ENCODE results near the gene TTC7B. TPM values are rescaled to one million over a fixed set of nuclear protein-coding genes. Genes with fewer than 3 reads are reported as not detected.

The TTC7B gene
- total RNA-seq, 1 experiment from 2014 or later: 70.6 TPM

DNA sequence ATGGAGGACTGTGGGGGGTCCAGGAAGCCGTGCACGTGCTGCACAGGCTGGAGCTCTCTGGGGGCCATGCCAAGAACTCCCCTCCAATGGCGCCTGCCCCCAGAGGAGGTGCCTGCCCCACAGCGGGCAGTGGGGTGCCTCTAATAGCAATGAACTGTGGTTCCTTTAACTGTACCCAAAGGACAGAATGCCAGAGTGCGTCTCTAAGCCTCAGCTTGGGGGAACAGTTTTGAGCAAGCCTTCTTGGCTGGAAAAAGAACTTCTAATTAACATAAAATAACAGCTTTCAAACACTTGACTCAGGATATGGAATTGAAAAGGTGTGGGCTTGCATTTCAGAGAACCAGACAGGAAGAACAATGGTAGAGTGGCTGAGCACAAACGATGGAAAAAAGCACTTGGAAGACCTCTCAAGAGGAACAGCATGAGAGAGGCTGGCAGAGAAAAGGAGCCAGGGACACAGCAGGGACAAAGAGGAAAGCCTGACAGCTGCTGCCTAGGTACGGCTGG lies 195.6 kb downstream of the TTC7B start:
- POLR2A ChIA-PET: no interaction called here
- Histone ChIP-seq H3K4me3 (replicated peaks in 1 of 2; ENCODE audit: low read depth in 1 of 2, low read length in 2 of 2) (no peak overlapping the region), H3K4me1 (ENCODE audit: control insufficient read depth in 1 of 2, insufficient read depth in 2 of 2, low read length in 2 of 2) (peaks cover 19 to 21% of the 10 kb centered on the region in 2 experiments), H3K27ac (ENCODE audit: low read depth, low read length) (no peak overlapping the region), H3K9me3 (ENCODE audit: control insufficient read depth in 1 of 2, insufficient read depth in 1 of 2, low read depth in 1 of 2, low read length in 2 of 2) (no peaks in the 10 kb centered on the region), H3K27me3 (ENCODE audit: insufficient read depth, low read length) (no peaks in the 10 kb centered on the region), H4K20me1 (ENCODE audit: insufficient read depth) (no peaks in the 10 kb centered on the region), H3K36me3 (ENCODE audit: control insufficient read depth in 1 of 2, insufficient read depth in 2 of 2, low read length in 2 of 2) (no peaks in the 10 kb centered on the region), H3K9me2 (ENCODE audit: insufficient read depth) (no peaks in the 10 kb centered on the region), H3K4me2 (ENCODE audit: low read length) (no peak overlapping the region), H3K9ac (ENCODE audit: low read length) (no peak overlapping the region), H3K79me2 (ENCODE audit: insufficient read depth, low read length) (no peaks in the 10 kb centered on the region), H2AFZ (ENCODE audit: low read depth, low read length, poor library complexity, severe bottlenecking) (no peak overlapping the region)
- ATAC-seq: no peak
- intact Hi-C loops (cut with micrococcal nuclease): no loop called here
- RAD21 ChIA-PET (ENCODE audit: low non-redundant PET in 1 of 2, low total read pairs in 2 of 2, uncharacterized antibody in 2 of 2, unreplicated experiment in 2 of 2): no interaction called here
- BruUV-seq (replicated peaks): no TSS peak
- no peak for DNase-seq (ENCODE audit: low read depth, low spot score)
- CTCF ChIA-PET: no interaction called here
- TF ChIP-seq EGR1 (IDR thresholded peaks at IDR 0.05; ENCODE audit: low read depth) (no peak), EZH2phosphoT487 (IDR thresholded peaks at IDR 0.05; ENCODE audit: borderline replicate concordance) (no peak), JUND (IDR thresholded peaks at IDR 0.05) (no peak), ZFX (IDR thresholded peaks at IDR 0.05) (no peak), EZH2 (IDR thresholded peaks at IDR 0.05) (no peak), ELF1 (IDR thresholded peaks at IDR 0.05; ENCODE audit: borderline replicate concordance, low read depth) (no peak), CBX3 (IDR thresholded peaks at IDR 0.05; ENCODE audit: low read depth) (no peak), FOSL1 (IDR thresholded peaks at IDR 0.05; ENCODE audit: low read depth) (no peak)
- TF ChIP-seq, protein P1, sequence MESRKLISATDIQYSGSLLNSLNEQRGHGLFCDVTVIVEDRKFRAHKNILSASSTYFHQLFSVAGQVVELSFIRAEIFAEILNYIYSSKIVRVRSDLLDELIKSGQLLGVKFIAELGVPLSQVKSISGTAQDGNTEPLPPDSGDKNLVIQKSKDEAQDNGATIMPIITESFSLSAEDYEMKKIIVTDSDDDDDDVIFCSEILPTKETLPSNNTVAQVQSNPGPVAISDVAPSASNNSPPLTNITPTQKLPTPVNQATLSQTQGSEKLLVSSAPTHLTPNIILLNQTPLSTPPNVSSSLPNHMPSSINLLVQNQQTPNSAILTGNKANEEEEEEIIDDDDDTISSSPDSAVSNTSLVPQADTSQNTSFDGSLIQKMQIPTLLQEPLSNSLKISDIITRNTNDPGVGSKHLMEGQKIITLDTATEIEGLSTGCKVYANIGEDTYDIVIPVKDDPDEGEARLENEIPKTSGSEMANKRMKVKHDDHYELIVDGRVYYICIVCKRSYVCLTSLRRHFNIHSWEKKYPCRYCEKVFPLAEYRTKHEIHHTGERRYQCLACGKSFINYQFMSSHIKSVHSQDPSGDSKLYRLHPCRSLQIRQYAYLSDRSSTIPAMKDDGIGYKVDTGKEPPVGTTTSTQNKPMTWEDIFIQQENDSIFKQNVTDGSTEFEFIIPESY (IDR thresholded peaks at IDR 0.05; ENCODE audit: extremely low read depth, insufficient replicate concordance, low read length): no peak
- TF ChIP-seq, protein P2, sequence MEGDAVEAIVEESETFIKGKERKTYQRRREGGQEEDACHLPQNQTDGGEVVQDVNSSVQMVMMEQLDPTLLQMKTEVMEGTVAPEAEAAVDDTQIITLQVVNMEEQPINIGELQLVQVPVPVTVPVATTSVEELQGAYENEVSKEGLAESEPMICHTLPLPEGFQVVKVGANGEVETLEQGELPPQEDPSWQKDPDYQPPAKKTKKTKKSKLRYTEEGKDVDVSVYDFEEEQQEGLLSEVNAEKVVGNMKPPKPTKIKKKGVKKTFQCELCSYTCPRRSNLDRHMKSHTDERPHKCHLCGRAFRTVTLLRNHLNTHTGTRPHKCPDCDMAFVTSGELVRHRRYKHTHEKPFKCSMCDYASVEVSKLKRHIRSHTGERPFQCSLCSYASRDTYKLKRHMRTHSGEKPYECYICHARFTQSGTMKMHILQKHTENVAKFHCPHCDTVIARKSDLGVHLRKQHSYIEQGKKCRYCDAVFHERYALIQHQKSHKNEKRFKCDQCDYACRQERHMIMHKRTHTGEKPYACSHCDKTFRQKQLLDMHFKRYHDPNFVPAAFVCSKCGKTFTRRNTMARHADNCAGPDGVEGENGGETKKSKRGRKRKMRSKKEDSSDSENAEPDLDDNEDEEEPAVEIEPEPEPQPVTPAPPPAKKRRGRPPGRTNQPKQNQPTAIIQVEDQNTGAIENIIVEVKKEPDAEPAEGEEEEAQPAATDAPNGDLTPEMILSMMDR (IDR thresholded peaks at IDR 0.05 in 2 of 3, conservative IDR thresholded peaks at IDR 0.05 in 1 of 3; ENCODE audit: borderline replicate concordance in 1 of 3, insufficient read depth in 1 of 3, low read depth in 2 of 3, low read length in 2 of 3): no peak
- TF ChIP-seq, protein P3, sequence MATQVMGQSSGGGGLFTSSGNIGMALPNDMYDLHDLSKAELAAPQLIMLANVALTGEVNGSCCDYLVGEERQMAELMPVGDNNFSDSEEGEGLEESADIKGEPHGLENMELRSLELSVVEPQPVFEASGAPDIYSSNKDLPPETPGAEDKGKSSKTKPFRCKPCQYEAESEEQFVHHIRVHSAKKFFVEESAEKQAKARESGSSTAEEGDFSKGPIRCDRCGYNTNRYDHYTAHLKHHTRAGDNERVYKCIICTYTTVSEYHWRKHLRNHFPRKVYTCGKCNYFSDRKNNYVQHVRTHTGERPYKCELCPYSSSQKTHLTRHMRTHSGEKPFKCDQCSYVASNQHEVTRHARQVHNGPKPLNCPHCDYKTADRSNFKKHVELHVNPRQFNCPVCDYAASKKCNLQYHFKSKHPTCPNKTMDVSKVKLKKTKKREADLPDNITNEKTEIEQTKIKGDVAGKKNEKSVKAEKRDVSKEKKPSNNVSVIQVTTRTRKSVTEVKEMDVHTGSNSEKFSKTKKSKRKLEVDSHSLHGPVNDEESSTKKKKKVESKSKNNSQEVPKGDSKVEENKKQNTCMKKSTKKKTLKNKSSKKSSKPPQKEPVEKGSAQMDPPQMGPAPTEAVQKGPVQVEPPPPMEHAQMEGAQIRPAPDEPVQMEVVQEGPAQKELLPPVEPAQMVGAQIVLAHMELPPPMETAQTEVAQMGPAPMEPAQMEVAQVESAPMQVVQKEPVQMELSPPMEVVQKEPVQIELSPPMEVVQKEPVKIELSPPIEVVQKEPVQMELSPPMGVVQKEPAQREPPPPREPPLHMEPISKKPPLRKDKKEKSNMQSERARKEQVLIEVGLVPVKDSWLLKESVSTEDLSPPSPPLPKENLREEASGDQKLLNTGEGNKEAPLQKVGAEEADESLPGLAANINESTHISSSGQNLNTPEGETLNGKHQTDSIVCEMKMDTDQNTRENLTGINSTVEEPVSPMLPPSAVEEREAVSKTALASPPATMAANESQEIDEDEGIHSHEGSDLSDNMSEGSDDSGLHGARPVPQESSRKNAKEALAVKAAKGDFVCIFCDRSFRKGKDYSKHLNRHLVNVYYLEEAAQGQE (IDR thresholded peaks at IDR 0.05; ENCODE audit: low read depth): no peak
- TF ChIP-seq, protein P4, sequence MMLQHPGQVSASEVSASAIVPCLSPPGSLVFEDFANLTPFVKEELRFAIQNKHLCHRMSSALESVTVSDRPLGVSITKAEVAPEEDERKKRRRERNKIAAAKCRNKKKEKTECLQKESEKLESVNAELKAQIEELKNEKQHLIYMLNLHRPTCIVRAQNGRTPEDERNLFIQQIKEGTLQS (IDR thresholded peaks at IDR 0.05): no peak
